ENCODE results near the gene WWOX. TPM values are rescaled to one million over a fixed set of nuclear protein-coding genes. Genes with fewer than 3 reads are reported as not detected.

WWOX gene
- total RNA-seq, 1 donor from 2014 or later: 28.2 TPM

DNA sequence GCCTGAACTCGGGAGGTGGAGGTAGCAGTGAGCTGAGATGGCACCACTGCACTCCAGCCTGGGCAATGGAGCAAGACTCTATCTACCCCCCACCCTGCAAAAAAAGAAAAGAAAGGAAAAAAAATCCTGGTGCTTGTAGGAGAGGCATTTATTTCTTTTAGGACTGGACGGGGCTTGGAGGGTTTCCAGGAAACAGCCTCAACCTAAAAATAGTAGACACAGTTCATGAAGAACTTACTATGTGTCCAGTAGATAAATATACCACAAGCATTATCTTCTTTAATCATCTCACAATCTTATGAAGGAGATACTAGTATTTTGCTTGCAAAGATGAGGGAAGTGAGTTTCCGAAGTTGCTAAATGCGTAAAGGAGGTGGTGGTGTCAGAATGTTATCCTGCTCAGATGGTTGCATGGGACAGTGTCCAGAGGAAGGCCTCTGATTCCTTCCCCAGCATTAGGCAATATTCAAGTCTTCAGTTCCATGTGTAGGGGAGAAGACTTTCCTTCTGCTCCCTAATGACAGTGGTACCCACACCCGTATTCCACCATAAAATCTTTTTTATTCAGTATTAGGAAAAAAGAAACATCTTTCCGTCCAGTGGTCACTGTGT is 263.2 kb downstream of the WWOX start:
- Mint-ChIP-seq H3K4me3 (ENCODE audit: unreplicated experiment) (no peak overlapping the region), H3K27me3 (ENCODE audit: unreplicated experiment) (peaks cover 2% of the 10 kb centered on the region), H3K9me3 (ENCODE audit: unreplicated experiment) (peaks cover 4% of the 10 kb centered on the region), H3K4me1 (ENCODE audit: unreplicated experiment) (peaks cover 16% of the 10 kb centered on the region), H3K36me3 (ENCODE audit: unreplicated experiment) (no peaks in the 10 kb centered on the region), H3K27ac (ENCODE audit: unreplicated experiment) (no peak overlapping the region)
- TF ChIP-seq, protein P1, sequence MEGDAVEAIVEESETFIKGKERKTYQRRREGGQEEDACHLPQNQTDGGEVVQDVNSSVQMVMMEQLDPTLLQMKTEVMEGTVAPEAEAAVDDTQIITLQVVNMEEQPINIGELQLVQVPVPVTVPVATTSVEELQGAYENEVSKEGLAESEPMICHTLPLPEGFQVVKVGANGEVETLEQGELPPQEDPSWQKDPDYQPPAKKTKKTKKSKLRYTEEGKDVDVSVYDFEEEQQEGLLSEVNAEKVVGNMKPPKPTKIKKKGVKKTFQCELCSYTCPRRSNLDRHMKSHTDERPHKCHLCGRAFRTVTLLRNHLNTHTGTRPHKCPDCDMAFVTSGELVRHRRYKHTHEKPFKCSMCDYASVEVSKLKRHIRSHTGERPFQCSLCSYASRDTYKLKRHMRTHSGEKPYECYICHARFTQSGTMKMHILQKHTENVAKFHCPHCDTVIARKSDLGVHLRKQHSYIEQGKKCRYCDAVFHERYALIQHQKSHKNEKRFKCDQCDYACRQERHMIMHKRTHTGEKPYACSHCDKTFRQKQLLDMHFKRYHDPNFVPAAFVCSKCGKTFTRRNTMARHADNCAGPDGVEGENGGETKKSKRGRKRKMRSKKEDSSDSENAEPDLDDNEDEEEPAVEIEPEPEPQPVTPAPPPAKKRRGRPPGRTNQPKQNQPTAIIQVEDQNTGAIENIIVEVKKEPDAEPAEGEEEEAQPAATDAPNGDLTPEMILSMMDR (IDR thresholded peaks at IDR 0.05): no peak
- no peak for DNase-seq (ENCODE audit: extremely low spot score, unreplicated experiment)

DNA sequence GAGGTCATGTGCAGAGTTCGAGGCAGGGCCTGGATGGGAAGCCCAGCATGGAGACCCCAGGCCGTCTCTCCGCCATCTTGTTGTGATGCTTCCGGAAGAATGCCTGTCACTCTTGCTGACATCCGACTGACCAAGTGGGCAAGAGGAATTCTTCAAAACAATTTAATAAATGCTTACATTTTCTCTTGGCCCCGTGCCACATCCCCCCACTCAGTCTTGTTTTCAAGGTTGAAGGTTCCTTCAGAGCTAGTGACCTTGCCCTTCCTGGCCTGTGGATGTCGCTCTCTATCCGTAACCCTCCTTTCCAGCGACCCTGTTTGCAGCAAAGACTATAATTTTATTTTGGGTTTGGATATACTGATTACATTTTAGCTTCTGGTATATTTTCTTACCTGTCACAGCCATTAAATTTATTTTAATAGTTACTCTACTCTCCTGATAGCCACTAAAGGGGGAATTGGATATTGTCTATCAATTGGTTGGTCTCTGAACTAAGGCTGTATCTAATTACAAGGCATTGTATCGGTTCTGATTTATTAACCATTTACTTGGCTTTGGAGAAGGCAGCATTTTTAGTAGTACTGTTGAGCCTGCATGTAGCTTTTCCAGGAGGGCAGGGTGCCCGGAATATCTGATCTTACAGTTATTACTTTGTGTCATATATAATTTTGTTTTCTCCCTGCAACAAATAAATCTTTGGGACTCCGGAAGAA is 264.5 kb downstream of the WWOX start:
- Mint-ChIP-seq H3K27ac (ENCODE audit: unreplicated experiment) (no peak overlapping the region), H3K36me3 (ENCODE audit: unreplicated experiment) (no peaks in the 10 kb centered on the region), H3K4me1 (ENCODE audit: unreplicated experiment) (peaks cover 16% of the 10 kb centered on the region), H3K9me3 (ENCODE audit: unreplicated experiment) (peaks cover 4% of the 10 kb centered on the region), H3K4me3 (ENCODE audit: unreplicated experiment) (no peak overlapping the region), H3K27me3 (ENCODE audit: unreplicated experiment) (peaks cover 2% of the 10 kb centered on the region)
- TF ChIP-seq, protein P1 (IDR thresholded peaks at IDR 0.05): no peak
- DNase-seq (ENCODE audit: extremely low spot score, unreplicated experiment): no peak

DNA sequence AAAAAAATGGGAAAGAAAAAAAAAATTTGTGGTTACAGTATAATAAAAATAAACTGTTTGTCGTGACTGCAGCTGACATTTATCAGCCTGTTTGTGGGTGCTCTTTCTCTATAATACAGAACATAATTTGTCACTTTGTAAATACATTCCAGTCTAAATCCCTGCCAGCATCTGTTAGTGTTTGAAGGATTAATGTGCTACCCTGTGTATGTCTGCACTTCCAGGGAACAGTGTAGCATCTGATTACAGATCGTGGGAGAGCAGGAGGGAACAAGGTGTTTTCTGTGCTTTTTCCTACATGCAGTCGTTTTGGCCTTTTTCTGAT is 265.1 kb downstream of the WWOX start:
- H3K4me3 Mint-ChIP-seq (ENCODE audit: unreplicated experiment): no peak overlapping the region
- DNase-seq (ENCODE audit: extremely low spot score, unreplicated experiment): no peak
- TF ChIP-seq, protein P1 (IDR thresholded peaks at IDR 0.05): no peak
- no peaks in the 10 kb centered on the region for H3K36me3 Mint-ChIP-seq (ENCODE audit: unreplicated experiment)
- no peak overlapping the region for H3K27ac Mint-ChIP-seq (ENCODE audit: unreplicated experiment)
- H3K9me3 Mint-ChIP-seq (ENCODE audit: unreplicated experiment): peaks cover 4% of the 10 kb centered on the region
- H3K27me3 Mint-ChIP-seq (ENCODE audit: unreplicated experiment): peaks cover 2% of the 10 kb centered on the region
- H3K4me1 Mint-ChIP-seq (ENCODE audit: unreplicated experiment): peaks cover 16% of the 10 kb centered on the region

DNA sequence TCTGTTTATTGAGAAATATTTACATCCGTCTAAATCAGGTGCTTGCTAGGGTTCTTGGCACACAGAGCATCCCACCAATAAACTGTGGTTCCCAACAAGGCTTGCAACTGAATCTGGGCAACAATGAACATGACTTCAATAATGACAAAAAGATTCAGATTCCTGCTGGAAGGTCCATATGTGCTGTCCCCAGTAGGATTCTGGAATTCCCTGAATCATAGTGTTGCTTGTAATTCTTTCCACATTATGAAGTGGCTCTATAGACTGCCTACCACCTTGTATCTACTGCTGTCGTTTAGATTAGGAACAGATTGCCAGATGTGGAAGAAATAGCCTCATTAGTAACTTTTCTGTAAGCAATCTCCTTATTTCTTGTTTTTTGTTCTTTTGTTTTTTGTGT is 265.9 kb downstream of the WWOX start:
- Mint-ChIP-seq H3K4me1 (ENCODE audit: unreplicated experiment) (peaks cover 16% of the 10 kb centered on the region), H3K4me3 (ENCODE audit: unreplicated experiment) (no peak overlapping the region), H3K9me3 (ENCODE audit: unreplicated experiment) (peaks cover 4% of the 10 kb centered on the region), H3K27ac (ENCODE audit: unreplicated experiment) (no peak overlapping the region), H3K27me3 (ENCODE audit: unreplicated experiment) (peaks cover 2% of the 10 kb centered on the region), H3K36me3 (ENCODE audit: unreplicated experiment) (no peaks in the 10 kb centered on the region)
- no peak for DNase-seq (ENCODE audit: extremely low spot score, unreplicated experiment)
- TF ChIP-seq, protein P1 (IDR thresholded peaks at IDR 0.05): no peak
